ENCODE measurements around the gene LYSET. TPM values are rescaled to one million over a fixed set of nuclear protein-coding genes. Genes with fewer than 3 reads are reported as not detected.
"Not testable (repeated sequence)": the region's sequence is repeated elsewhere in the genome, so short reads cannot be mapped to it uniquely, and the experiment has no call there.

Gene LYSET
- total RNA-seq, 4 donors from 2014 or later = 6.3 to 17.7 (median 12.6) TPM

DNA sequence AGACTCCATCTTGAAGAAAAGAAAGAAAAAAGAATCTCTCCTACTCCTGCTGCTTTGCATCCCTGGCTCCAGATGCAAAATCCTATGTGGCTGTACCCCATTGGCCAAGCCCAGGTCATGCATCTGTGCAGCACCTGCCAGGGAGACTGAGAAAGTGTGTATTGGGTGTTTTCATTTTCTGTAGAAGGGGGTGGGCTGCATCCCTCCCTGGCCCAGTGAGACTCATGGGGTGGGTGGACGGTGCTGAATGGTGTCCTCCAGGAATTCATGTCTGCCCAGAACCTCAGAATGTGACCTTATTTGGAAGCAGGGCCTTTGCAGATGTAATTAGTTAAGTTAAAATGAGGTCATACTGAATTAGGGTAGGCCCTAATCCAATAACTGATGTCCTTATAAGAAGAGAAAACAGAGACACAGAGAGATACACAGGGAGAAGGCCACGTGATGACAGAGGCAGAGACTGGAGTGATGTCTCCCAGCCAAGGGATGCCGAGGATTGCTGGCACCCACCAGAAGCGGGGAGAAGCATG, 23.6 kb upstream of the LYSET start:
- WGBS, 2 donors = 74 to 79% methylated on average over 4 of the region's 4 CpGs
- intact Hi-C loops (cut with DNase I) = no loop called here
- no peaks in the 10 kb centered on the region for H3K4me1 ChIP-seq
- no peaks in the 10 kb centered on the region for H3K9me3 ChIP-seq
- H3K27me3 ChIP-seq = no peaks in the 10 kb centered on the region
- no peak for DNase-seq
- H3K36me3 ChIP-seq = no peaks in the 10 kb centered on the region
- no peak for TF ChIP-seq POLR2A (IDR thresholded peaks at IDR 0.05)
- TF ChIP-seq, protein P1, sequence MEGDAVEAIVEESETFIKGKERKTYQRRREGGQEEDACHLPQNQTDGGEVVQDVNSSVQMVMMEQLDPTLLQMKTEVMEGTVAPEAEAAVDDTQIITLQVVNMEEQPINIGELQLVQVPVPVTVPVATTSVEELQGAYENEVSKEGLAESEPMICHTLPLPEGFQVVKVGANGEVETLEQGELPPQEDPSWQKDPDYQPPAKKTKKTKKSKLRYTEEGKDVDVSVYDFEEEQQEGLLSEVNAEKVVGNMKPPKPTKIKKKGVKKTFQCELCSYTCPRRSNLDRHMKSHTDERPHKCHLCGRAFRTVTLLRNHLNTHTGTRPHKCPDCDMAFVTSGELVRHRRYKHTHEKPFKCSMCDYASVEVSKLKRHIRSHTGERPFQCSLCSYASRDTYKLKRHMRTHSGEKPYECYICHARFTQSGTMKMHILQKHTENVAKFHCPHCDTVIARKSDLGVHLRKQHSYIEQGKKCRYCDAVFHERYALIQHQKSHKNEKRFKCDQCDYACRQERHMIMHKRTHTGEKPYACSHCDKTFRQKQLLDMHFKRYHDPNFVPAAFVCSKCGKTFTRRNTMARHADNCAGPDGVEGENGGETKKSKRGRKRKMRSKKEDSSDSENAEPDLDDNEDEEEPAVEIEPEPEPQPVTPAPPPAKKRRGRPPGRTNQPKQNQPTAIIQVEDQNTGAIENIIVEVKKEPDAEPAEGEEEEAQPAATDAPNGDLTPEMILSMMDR (IDR thresholded peaks at IDR 0.05) = no peak
- no peak overlapping the region for H3K4me3 ChIP-seq (replicated peaks in 1 of 3)
- H3K27ac ChIP-seq = no peak overlapping the region

DNA sequence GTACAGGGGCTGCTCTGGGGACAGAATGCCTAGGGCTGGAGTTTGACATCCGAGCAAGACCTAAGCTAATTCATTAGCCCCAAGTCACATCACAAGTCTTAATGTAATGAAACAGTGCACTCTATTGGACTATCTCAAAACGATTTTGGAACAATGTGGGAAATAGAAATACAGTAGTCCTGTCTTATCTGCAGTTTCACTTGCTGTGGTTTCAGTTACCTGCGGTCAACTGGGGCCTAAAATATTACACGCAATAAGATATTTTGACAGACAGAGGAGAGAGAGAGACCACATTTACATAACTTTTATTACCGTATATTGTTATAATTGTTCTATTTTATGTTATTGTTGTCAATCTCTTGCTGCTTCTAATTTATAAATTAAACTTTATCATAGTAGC, 21.6 kb upstream of the LYSET start:
- Histone ChIP-seq H3K4me3 (replicated peaks in 1 of 3) (no peak overlapping the region), H3K27me3 (no peaks in the 10 kb centered on the region), H3K36me3 (no peaks in the 10 kb centered on the region), H3K9me3 (no peaks in the 10 kb centered on the region), H3K27ac (no peak overlapping the region), H3K4me1 (no peaks in the 10 kb centered on the region)
- no peak for DNase-seq
- 71 to 72% methylated on average over 5 of the region's 5 CpGs for whole genome bisulfite sequencing, 2 donors
- TF ChIP-seq, protein P1 (IDR thresholded peaks at IDR 0.05) = no peak
- TF ChIP-seq POLR2A (IDR thresholded peaks at IDR 0.05) = no peak
- intact Hi-C loops (cut with DNase I) = no loop called here

DNA sequence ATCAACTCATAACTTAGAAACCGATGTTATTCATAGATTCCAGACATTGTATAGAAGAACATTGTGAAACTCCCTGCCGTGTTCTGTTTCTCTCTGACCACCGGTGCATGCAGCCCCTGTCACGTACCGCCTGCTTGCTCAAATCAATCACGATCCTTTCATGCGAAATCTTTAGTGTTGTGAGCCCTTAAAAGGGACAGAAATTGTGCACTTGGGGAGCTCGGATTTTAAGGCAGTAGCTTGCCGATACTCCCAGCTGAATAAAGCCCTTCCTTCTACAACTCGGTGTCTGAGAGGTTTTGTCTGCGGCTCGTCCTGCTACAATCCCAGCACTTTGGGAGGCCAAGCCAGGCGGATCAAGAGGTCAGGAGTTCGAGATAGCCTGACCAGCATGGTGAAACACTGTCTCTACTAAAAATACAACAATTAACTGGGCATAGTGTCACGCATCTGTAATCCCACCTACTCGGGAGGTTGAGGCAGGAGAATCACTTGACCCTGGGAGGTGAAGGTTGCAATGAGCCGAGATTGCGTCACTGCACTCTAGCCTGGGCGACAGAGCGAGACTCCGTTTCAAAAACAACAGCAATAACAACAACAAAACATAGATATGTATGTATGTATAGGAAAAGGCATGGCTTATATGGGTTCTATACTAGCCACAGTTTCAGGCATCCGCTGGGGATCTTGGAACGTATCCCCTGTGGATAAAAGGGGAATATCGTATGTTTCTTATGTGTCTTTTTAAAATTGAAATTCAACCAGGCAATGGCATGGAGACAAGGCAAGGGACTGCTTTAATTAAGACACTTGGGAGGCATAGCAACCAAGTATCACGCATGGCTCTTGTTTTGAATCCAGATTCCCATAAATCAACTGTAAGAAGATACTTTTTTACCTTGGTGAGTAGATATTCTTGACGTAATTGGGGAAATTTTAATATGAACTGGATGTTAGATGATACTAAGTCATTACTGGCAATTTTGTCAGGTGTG, 19.5 kb upstream of the LYSET start:
- DNase-seq; H3K36me3 ChIP-seq; H3K4me3 ChIP-seq (replicated peaks in 1 of 3); H3K4me1 ChIP-seq; H3K27ac ChIP-seq; H3K27me3 ChIP-seq; intact Hi-C loops (cut with DNase I); H3K9me3 ChIP-seq: not testable (repeated sequence)
- WGBS, 2 donors = 81 to 83% methylated on average over 22 to 26 of the region's 26 CpGs

DNA sequence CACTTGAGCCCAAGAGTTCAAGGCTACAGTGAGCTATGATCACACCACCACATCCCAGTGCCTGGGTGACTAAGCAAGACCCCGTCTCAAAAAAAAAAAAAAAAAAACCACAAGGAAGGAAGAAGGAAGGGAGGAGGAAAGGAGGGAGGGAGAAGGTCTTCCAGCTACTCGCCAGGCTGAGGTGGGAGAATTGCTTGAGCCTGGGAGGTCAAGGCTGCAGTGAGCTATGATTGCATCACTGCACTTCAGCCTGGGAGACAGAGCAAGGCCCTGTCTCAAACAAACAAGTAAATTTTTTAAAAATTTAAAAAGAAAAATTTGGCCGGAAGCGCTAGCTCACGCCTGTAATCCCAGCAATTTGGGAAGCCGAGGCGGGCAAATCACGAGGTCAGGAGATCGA, 16.5 kb upstream of the LYSET start:
- H3K9me3 ChIP-seq; H3K27ac ChIP-seq; H3K4me1 ChIP-seq; intact Hi-C loops (cut with DNase I); H3K36me3 ChIP-seq; H3K4me3 ChIP-seq (replicated peaks in 1 of 3); H3K27me3 ChIP-seq; DNase-seq: not testable (repeated sequence)
- WGBS, 2 donors = 84 to 88% methylated on average over 9 of the region's 9 CpGs

DNA sequence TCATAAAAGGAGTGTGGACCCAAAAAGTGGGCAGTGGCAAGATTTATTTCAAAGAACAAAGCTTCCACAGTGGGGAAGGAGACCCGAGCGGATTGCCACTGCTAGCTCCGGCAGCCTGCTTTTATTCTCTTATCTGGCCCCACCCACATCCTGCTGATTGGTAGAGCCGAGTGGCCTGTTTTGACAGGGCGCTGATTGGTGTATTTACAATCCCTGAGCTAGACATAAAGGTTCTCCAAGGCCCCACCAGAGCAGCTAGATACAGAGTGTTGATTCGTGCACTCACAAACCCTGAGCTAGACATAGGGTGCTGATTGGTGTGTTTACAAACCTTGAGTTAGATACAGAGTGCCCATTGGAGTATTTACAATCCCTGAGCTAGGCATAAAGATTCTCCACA, 15.5 kb upstream of the LYSET start:
- H3K4me1 ChIP-seq; H3K27me3 ChIP-seq; H3K4me3 ChIP-seq (replicated peaks in 1 of 3); H3K27ac ChIP-seq; H3K36me3 ChIP-seq; DNase-seq; intact Hi-C loops (cut with DNase I); H3K9me3 ChIP-seq: not testable (repeated sequence)
- WGBS, 2 donors = 87 to 91% methylated on average over 4 to 6 of the region's 6 CpGs

DNA sequence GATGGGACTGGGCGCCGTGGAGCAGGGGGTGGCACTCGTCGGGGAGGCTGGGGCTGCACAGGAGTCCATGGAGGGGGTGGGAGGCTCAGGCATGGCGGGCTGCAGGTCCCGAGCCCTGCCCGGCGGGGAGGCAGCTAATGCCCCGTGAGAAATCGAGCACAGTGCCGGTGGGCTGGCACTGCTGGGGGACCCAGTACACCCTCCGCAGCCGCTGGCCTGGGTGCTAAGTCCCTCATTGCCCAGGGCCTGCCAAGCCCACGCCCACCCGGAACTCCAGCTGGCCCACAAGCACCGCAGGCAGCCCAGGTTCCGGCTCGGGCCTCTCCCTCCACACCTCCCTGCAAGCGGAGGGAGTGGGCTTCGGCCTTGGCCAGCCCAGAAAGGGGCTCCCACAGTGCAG, 15.0 kb upstream of the LYSET start:
- H3K4me1 ChIP-seq; intact Hi-C loops (cut with DNase I); H3K27ac ChIP-seq; H3K36me3 ChIP-seq; DNase-seq; H3K9me3 ChIP-seq; H3K27me3 ChIP-seq; H3K4me3 ChIP-seq (replicated peaks in 1 of 3): not testable (repeated sequence)
- WGBS, 2 donors = 88 to 100% methylated on average over 2 to 5 of the region's 20 CpGs

DNA sequence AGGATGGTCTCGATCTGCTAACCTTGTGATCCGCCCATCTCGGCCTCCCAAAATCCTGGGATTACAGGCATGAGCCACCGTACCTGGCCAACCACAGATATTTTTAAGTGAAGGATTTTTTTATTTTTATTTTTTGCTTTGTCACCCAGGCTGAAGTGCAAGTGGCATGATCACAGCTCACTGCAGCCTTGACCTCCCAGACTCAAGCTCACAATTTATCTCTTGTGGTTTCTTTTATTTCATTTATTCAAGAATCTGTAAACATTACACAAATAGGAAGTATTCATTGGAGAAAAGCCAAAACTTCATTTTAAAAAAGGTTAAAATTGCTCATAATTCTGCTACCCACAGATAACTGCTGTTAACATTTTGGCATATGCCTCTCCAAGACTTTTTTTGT, 13.7 kb upstream of the LYSET start:
- Histone ChIP-seq H3K4me1 (no peaks in the 10 kb centered on the region), H3K27ac (no peak overlapping the region), H3K9me3 (no peaks in the 10 kb centered on the region), H3K27me3 (no peaks in the 10 kb centered on the region), H3K4me3 (replicated peaks in 1 of 3) (no peak overlapping the region), H3K36me3 (no peaks in the 10 kb centered on the region)
- intact Hi-C loops (cut with DNase I) = no loop called here
- no peak for TF ChIP-seq POLR2A (IDR thresholded peaks at IDR 0.05)
- TF ChIP-seq, protein P1 (IDR thresholded peaks at IDR 0.05) = no peak
- no peak for DNase-seq
- WGBS, 2 donors = 90 to 93% methylated on average over 4 of the region's 4 CpGs

Measured in thyroid gland (tissue), 4 donors.